GM12878 (cell line): ENCODE data around the gene CAMK2B. TPM values are rescaled to one million over a fixed set of nuclear protein-coding genes. Genes with fewer than 3 reads are reported as not detected.

Source experiments
- ATAC-seq: fragments of 200-7000 bp; cut with Tn5 transposase; 3 replicates; pipeline ENCODE4 v1.9.1; 2020; ENCODE audit warnings: mild to moderate bottlenecking, moderate library complexity
- BruUV-seq: library from RNA; stranded (reverse); fragments of 400-500 nt; replicated peaks from 2 replicates; lab custom pipeline; 2021; lab: Mats Ljungman, UMichigan
- CTCF ChIA-PET: fragments of 300-600 bp; sonication (Branson Sonifier 250); formaldehyde crosslinking; extraction: SDS; loops from one replicate; lab custom pipeline; 2021; ENCODE audit warnings: inconsistent platforms; lab: Yijun Ruan, JAX
- POLR2A ChIA-PET: fragments of 350-600 bp; formaldehyde crosslinking; extraction: SDS; loops from one replicate; lab custom pipeline; 2021; ENCODE audit warnings: inconsistent platforms; lab: Charles Lee
- RAD21 ChIA-PET: fragments of 300-600 bp; sonication (Branson Sonifier 250); formaldehyde crosslinking; loops from one replicate; lab custom pipeline; 2023; ENCODE audit warnings: antibody characterized with exemption; ENCODE audit not compliant: unreplicated experiment; lab: Charles Lee
- SMC1A ChIA-PET: fragments of 300-600 bp; sonication (Branson Sonifier 250); formaldehyde crosslinking; loops from one replicate; lab custom pipeline; 2023; ENCODE audit not compliant: unreplicated experiment, uncharacterized antibody; lab: Charles Lee
- DNase-seq: peaks from one replicate; pipeline ENCODE4 v3.0.0-alpha.2; 2011; ENCODE audit warnings: low read depth, low spot score
- FAIRE-seq: peaks from 3 replicates; lab custom pipeline; 2011; peaks lifted over from hg19 to GRCh38; lab: Jason Lieb, UNC
- H2AFZ ChIP-seq: 2 replicates; pipeline ENCODE4 v1.6.0; 2011; ENCODE audit warnings: low read depth, low read length, control low read depth; ENCODE audit not compliant: control insufficient read depth
- H3K27ac ChIP-seq: 2 replicates; pipeline ENCODE4 v1.5.1; 2011; ENCODE audit warnings: control low read depth; ENCODE audit not compliant: control insufficient read depth, insufficient read depth
- H3K27me3 ChIP-seq, 2 experiments: replicated peaks in 1 of 2; 2 replicates each; pipeline versions ENCODE4 v1.6.0 to v1.6.1; 2011; ENCODE audit warnings: low read length in 1 of 2; ENCODE audit not compliant: control insufficient read depth in 2 of 2, insufficient read depth in 2 of 2
- H3K36me3 ChIP-seq, 2 experiments: 2 replicates each; pipeline ENCODE4 v1.5.1; 2011; ENCODE audit warnings: low read length in 1 of 2; ENCODE audit not compliant: control insufficient read depth in 2 of 2, insufficient read depth in 2 of 2
- H3K4me1 ChIP-seq: 2 replicates; pipeline ENCODE4 v1.6.1; 2011; ENCODE audit warnings: mild to moderate bottlenecking, low read length, moderate library complexity, mixed read lengths; ENCODE audit not compliant: control insufficient read depth, insufficient read depth
- H3K4me2 ChIP-seq: 2 replicates; pipeline ENCODE4 v1.6.0; 2011; ENCODE audit warnings: control low read depth; ENCODE audit not compliant: control insufficient read depth, insufficient read depth
- H3K4me3 ChIP-seq: fragments of 200-600 bp; sonication (generic); 2 replicates; pipeline ENCODE4 v1.5.1; 2016
- H3K79me2 ChIP-seq: 2 replicates; pipeline ENCODE4 v1.6.0; 2011; ENCODE audit warnings: low read length; ENCODE audit not compliant: control insufficient read depth, insufficient read depth
- H3K9ac ChIP-seq: 2 replicates; pipeline ENCODE4 v1.8.0; 2011; ENCODE audit warnings: low read length, control low read depth, mixed read lengths; ENCODE audit not compliant: control insufficient read depth, insufficient read depth
- H3K9me3 ChIP-seq: replicated peaks from 3 replicates; pipeline ENCODE4 v1.5.1; 2011; ENCODE audit warnings: mild to moderate bottlenecking, low read length; ENCODE audit not compliant: control insufficient read depth, insufficient read depth
- H4K20me1 ChIP-seq: 2 replicates; pipeline ENCODE4 v1.6.0; 2011; ENCODE audit not compliant: control insufficient read depth, insufficient read depth
- BCL3 ChIP-seq: IDR thresholded peaks from 2 replicates; pipeline ENCODE4 v1.6.1; 2011; ENCODE audit warnings: borderline replicate concordance, low read depth, mild to moderate bottlenecking, moderate library complexity, low read length; ENCODE audit not compliant: insufficient read depth, poor library complexity, severe bottlenecking
- E2F4 ChIP-seq: IDR thresholded peaks from 2 replicates; pipeline ENCODE4 v1.6.1; 2012; ENCODE audit warnings: low read depth, low read length, improper control_type of control experiment
- KDM1A ChIP-seq: fragments of 200-600 bp; sonication (generic); IDR thresholded peaks from 2 replicates; pipeline ENCODE4 v1.6.1; 2016; ENCODE audit warnings: borderline replicate concordance
- MTA3 ChIP-seq: IDR thresholded peaks from 2 replicates; pipeline ENCODE4 v1.6.1; 2012; ENCODE audit warnings: low read length, inconsistent platforms, borderline replicate concordance
- MXI1 ChIP-seq: fragments of 150-350 bp; IDR thresholded peaks from 2 replicates; pipeline ENCODE4 v1.6.1; 2011; ENCODE audit warnings: low read depth, mild to moderate bottlenecking, inconsistent platforms, low read length, improper control_type of control experiment
- POLR2A ChIP-seq: IDR thresholded peaks from 2 replicates; pipeline ENCODE4 v1.6.1; 2011; ENCODE audit warnings: low read depth, mild to moderate bottlenecking, low read length
- POLR2AphosphoS2 ChIP-seq: IDR thresholded peaks from 2 replicates; pipeline ENCODE4 v1.6.1; 2011; ENCODE audit warnings: low read depth, mild to moderate bottlenecking, low read length, improper control_type of control experiment, moderate library complexity
- POLR2AphosphoS5 ChIP-seq: IDR thresholded peaks from 2 replicates; pipeline ENCODE4 v1.6.1; 2011; ENCODE audit warnings: mild to moderate bottlenecking, low read length, inconsistent platforms
- RELA ChIP-seq: fragments of 450-650 bp; IDR thresholded peaks from 2 replicates; pipeline ENCODE4 v1.8.0; 2014; ENCODE audit warnings: borderline replicate concordance; ENCODE audit not compliant: partially characterized antibody
- SPI1 ChIP-seq: IDR thresholded peaks from 2 replicates; pipeline ENCODE4 v1.6.1; 2011; ENCODE audit warnings: low read depth, mild to moderate bottlenecking, low read length, moderate library complexity, borderline replicate concordance; ENCODE audit not compliant: insufficient read depth
- ZBTB4 ChIP-seq: fragments of 450-650 bp; formaldehyde crosslinking; IDR thresholded peaks from 2 replicates; pipeline ENCODE4 v1.4.0; 2022; ENCODE audit warnings: mild to moderate bottlenecking, moderate library complexity
- ZNF217 ChIP-seq: fragments of 450-650 bp; IDR thresholded peaks from 2 replicates; pipeline ENCODE4 v1.6.1; 2017; ENCODE audit warnings: antibody characterized with exemption, mild to moderate bottlenecking
- WGBS: methylation state at CpG from one replicate; pipeline ENCODE4 v1.1.6; 2016; ENCODE audit warnings: low lambda C conversion rate; ENCODE audit not compliant: insufficient replicate concordance, insufficient coverage; ENCODE audit errors: missing lambda C conversion rate; 5-methylcytosine and 5-hydroxymethylcytosine counted together
- in situ Hi-C: fragments of 300-500 bp; cut with MboI; formaldehyde crosslinking; loops from 9 replicates; pipeline ENCODE4 v1.14.3; 2018; ENCODE audit warnings: mixed read lengths
- intact Hi-C: fragments of 100-400 bp; cut with micrococcal nuclease; formaldehyde crosslinking; loops from one replicate; pipeline ENCODE4 v1.14.2; 2022; ENCODE audit not compliant: unreplicated experiment
- polyA plus RNA-seq, 11 experiments: library from polyadenylated mRNA; depleted of rRNA in 4 of 11; unstranded in 6 of 11; stranded (reverse) in 5 of 11; fragments of >200 nt; fragmentation: Nextera tagmentation in 4 of 11; fragmentation: Illumina TruSeq in 1 of 11; extraction: Ambion mirVana in 4 of 11; extraction: Trizol in 1 of 11; gene quantifications; 1 replicate in 1 of 11; 2 replicates in 10 of 11; pipeline versions ENCODE4 v1.2.1 to v1.2.3, GENCODE V29; 2011 to 2016; ENCODE audit warnings: inconsistent platforms in 2 of 11, missing spikeins in 2 of 11, low read depth in 1 of 11
- total RNA-seq, 4 experiments: library from RNA; depleted of rRNA in 3 of 4; stranded (reverse); fragments of >200 nt in 3 of 4; fragmentation: Illumina TruSeq in 1 of 4; extraction: Trizol in 1 of 4; gene quantifications; 2 replicates each; pipeline versions ENCODE4 v1.2.1 to v1.2.3, GENCODE V29; 2013 to 2021
- TF ChIP-seq, protein P1 (sequence below): IDR thresholded peaks from 2 replicates; pipeline ENCODE4 v1.6.1; 2011; ENCODE audit warnings: low read depth, mild to moderate bottlenecking, low read length, moderate library complexity, borderline replicate concordance; ENCODE audit errors: extremely low read depth

CAMK2B gene
- total and polyA plus RNA-seq, 10 of the 15 experiments (the other 5 are each of a cell fraction or from before 2014, with no cell fraction given): 0.06 to 0.23 (median 0.11) TPM; not detected in 5

DNA sequence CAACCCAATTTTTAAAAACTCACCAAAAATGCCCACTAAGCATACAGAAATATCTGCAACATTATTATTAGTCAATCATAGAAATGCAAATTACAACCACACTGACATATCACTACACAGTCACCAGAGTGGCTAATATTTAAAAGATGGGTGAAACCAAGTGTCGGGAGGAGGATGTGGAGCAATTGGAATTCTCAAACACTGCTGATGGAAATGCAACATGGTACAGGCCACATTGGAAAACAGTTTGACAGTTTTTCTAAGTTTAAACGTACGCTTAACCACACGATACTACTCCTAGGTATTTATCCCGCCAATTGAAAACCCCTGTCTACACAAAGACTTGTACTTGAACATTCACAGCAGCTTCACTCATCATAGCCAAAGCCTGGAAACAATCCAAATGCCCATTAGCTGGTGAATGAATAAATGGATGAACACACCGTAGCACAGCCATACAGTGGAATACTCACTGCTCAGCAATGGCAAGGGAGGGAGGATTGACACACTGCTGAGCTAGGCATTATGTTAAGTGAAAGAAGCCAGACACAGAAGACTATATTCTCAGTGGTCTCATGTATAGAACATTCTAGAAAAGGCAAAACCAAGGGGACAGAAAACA is 152.5 kb downstream of the CAMK2B start:
- ChIA-PET SMC1A (interaction anchor here (0.5 kb wide), 1 partner anchor 1491 kb away, joined by 3 read pairs; no protein-coding TSS in a partner anchor), POLR2A (no interaction called here), RAD21 (no interaction called here), CTCF (interaction anchor here (0.8 to 1.0 kb wide), 2 partner anchors 42 to 362 kb away, joined by 3 read pairs; no protein-coding TSS in a partner anchor)
- no peak for ATAC-seq
- FAIRE-seq: no peak
- intact Hi-C loops (no loop called here), in situ Hi-C loops (no loop called here)
- Histone ChIP-seq H3K27ac (no peak overlapping the region), H3K9me3 (no peaks in the 10 kb centered on the region), H2AFZ (no peak overlapping the region), H3K36me3 (no peaks in the 10 kb centered on the region), H3K4me3 (no peak overlapping the region), H3K79me2 (no peaks in the 10 kb centered on the region), H3K9ac (no peak overlapping the region), H3K4me1 (no peaks in the 10 kb centered on the region), H3K4me2 (no peak overlapping the region), H4K20me1 (no peaks in the 10 kb centered on the region), H3K27me3 (peaks cover 0 to 2% of the 10 kb centered on the region in 2 experiments; a peak in 2 of 4 replicates)
- TF ChIP-seq MTA3 (no peak), ZBTB4 (CRISPR knock-in tag) (no peak), POLR2AphosphoS5 (no peak), BCL3 (no peak), POLR2A (no peak), ZNF217 (no peak), MXI1 (no peak), SPI1 (no peak), POLR2AphosphoS2 (no peak), RELA (no peak), KDM1A (no peak), E2F4 (no peak)
- TF ChIP-seq, protein P1, sequence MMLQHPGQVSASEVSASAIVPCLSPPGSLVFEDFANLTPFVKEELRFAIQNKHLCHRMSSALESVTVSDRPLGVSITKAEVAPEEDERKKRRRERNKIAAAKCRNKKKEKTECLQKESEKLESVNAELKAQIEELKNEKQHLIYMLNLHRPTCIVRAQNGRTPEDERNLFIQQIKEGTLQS: no peak
- BruUV-seq: no TSS peak
- WGBS: 54% methylated on average over 6 of the region's 6 CpGs
- DNase-seq: no peak
